BLaER1 treated with 17β-estradiol and CSF1 and Interleukin-3, amounts not matched to agents 10 nM and 100 nM (cell line): ENCODE results near the gene TOX2.
A peak's percentile ranks its signal among the peaks of the same experiment; 100 is the strongest.

Experiments used
- H3K27ac ChIP-seq, 11 experiments: shearing (Covaris generic); formaldehyde crosslinking; 2 replicates each; pipeline ENCODE4 v1.8.1; 2022
- H3K27me3 ChIP-seq, 11 experiments: shearing (Covaris generic); formaldehyde crosslinking; 2 replicates each; pipeline ENCODE4 v1.8.1; 2022
- H3K36me3 ChIP-seq, 11 experiments: shearing (Covaris generic); formaldehyde crosslinking; 2 replicates each; pipeline ENCODE4 v1.8.1; 2022
- H3K4me1 ChIP-seq, 10 experiments: shearing (Covaris generic); formaldehyde crosslinking; 2 replicates each; pipeline ENCODE4 v1.8.1; 2022
- H3K4me2 ChIP-seq, 11 experiments: shearing (Covaris generic); formaldehyde crosslinking; 2 replicates each; pipeline ENCODE4 v1.8.1; 2022
- H3K4me3 ChIP-seq, 10 experiments: shearing (Covaris generic); formaldehyde crosslinking; 2 replicates each; pipeline ENCODE4 v1.8.1; 2022
- H3K9ac ChIP-seq, 11 experiments: shearing (Covaris generic); formaldehyde crosslinking; 2 replicates each; pipeline ENCODE4 v1.8.1; 2022
- H3K9me3 ChIP-seq, 11 experiments: shearing (Covaris generic); formaldehyde crosslinking; replicated peaks in 1 of 11; 2 replicates each; pipeline ENCODE4 v1.8.1; 2022
- H4K20me1 ChIP-seq, 11 experiments: shearing (Covaris generic); formaldehyde crosslinking; 2 replicates each; pipeline ENCODE4 v1.8.1; 2022
- Cebpa-rat ChIP-seq, 11 experiments: shearing (Covaris generic); IDR thresholded peaks; 2 replicates each; pipeline ENCODE4 v1.8.1; 2022

TOX2 gene

DNA sequence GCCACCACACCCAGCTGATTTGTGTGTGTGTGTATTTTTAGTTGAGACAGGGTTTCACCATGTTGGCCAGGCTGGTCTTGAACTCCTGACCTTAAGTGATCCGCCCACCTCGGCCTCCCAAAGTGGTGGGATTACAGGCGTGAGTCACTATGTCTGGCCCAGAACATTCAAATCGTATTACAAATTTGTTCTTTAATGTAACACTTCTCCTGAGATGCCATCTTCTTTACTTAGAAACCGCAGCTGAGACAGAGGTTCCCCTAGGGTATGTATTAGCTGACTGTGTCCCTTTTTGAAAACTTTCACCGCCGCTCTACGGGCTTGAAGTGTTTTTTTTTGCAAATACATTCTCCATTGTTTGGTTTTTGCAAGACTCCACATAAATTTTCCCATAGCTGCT lies 62.6 kb downstream of the TOX2 start:
- no peak overlapping the region for H3K4me3 ChIP-seq
- no peak overlapping the region for H3K27ac ChIP-seq
- H3K27me3 ChIP-seq, result no peaks in the 10 kb centered on the region
- no peak overlapping the region for H3K9ac ChIP-seq
- TF ChIP-seq Cebpa-rat (IDR thresholded peaks at IDR 0.05), result no peak
- peaks cover 5 to 42% (median 16%) of the 10 kb centered on the region in 10 experiments; a peak in 13 of 20 replicates for H3K4me1 ChIP-seq
- H3K4me2 ChIP-seq, result 0 out of 22 replicates have a peak overlapping the region, but pooled peaks of 1 of the 11 experiments have one; percentile 29
- H4K20me1 ChIP-seq, result no peaks in the 10 kb centered on the region
- H3K9me3 ChIP-seq, result no peaks in the 10 kb centered on the region
- H3K36me3 ChIP-seq, result no peaks in the 10 kb centered on the region

DNA sequence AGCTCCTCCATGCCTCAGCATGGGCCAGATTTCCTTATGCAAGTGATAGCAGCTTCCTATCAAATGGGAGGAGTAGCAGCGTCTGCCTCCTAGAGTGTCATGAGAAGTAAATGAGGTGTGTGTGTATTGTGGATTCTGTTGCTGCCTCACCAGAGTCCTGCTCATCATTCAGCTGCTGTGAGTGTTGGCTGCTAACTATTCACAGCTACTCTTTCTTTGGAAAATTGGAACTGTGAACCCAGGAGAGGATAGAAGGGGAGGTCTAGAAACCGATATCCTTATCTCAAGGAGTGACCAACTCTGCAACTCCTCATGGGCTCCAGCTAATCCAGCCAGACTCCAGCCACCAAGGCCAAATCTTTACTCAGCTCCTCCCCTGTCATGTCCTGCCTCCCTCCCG lies 63.3 kb downstream of the TOX2 start:
- Histone ChIP-seq H3K4me3 (no peak overlapping the region), H3K27ac (no peak overlapping the region)

DNA sequence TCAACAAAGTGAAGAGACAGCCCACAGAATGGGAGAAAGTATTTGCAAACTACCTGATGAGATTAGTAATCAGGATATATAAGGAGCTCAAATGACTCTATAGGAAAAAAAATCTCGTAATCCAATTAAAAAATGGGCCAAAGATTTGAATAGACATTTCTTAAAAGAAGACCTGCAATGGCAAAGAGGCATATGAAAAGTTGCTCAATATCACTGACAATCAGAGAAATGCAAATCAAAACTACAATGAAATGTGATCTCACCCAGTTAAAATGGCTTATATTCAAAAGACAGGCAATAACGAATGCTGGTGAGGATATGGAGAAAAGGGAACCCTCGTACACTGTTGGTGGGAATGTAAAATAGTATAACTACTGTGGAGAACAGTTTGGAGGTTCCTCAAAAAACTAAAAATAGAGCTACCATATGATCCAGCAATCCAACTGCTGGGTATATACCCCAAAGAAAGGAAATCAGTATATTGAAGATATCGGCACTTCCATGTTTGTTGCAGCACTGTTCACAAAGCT lies 65.0 kb downstream of the TOX2 start:
- no peak overlapping the region for H3K4me3 ChIP-seq
- no peaks in the 10 kb centered on the region for H3K36me3 ChIP-seq
- TF ChIP-seq Cebpa-rat (IDR thresholded peaks at IDR 0.05), result no peak
- peak overlapping the region in 2 of 11 experiments; percentile 41 to 44; a peak in 3 of 22 replicates for H3K4me2 ChIP-seq
- H3K27ac ChIP-seq, result no peak overlapping the region
- no peaks in the 10 kb centered on the region for H3K9me3 ChIP-seq
- H4K20me1 ChIP-seq, result no peaks in the 10 kb centered on the region
- peaks cover 0 to 48% (median 21%) of the 10 kb centered on the region in 10 experiments; a peak in 13 of 20 replicates for H3K4me1 ChIP-seq
- H3K9ac ChIP-seq, result no peak overlapping the region
- H3K27me3 ChIP-seq, result no peaks in the 10 kb centered on the region

More for the DNA sequence above, 63.3 kb downstream of the TOX2 start:
- Histone ChIP-seq H3K36me3 (no peaks in the 10 kb centered on the region), H4K20me1 (no peaks in the 10 kb centered on the region), H3K4me2 (peak overlapping the region in 1 of 11 experiments; percentile 29; a peak in 1 of 22 replicates), H3K27me3 (no peaks in the 10 kb centered on the region), H3K4me1 (peaks cover 5 to 45% (median 18%) of the 10 kb centered on the region in 10 experiments; a peak in 13 of 20 replicates), H3K9ac (no peak overlapping the region), H3K9me3 (no peaks in the 10 kb centered on the region)
- TF ChIP-seq Cebpa-rat (IDR thresholded peaks at IDR 0.05), result no peak

DNA sequence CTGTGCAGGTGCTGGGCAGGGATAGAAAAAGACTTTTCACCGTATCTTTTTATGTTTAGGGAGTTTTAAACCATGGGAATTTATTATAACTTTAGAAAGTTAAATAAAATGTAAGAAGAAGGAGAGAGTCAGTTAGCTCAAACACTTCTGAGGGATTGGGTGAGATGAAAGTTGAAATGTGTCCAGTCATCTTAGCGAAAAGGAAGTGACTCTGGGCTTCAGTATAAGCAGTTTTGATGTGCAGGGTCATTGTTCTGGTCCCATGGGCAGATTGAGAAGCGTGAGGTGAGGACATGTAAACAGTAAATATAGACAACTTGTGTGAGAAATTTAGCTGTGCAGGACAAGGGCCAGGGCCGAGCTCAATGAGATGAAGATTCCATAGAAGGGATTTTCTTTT lies 66.9 kb downstream of the TOX2 start:
- Histone ChIP-seq H4K20me1 (no peaks in the 10 kb centered on the region), H3K4me3 (no peak overlapping the region), H3K36me3 (no peaks in the 10 kb centered on the region), H3K4me1 (peaks cover 0 to 39% (median 18%) of the 10 kb centered on the region in 10 experiments; a peak in 12 of 20 replicates), H3K9ac (no peak overlapping the region), H3K9me3 (no peaks in the 10 kb centered on the region), H3K27me3 (no peaks in the 10 kb centered on the region), H3K4me2 (peak overlapping the region in 6 of 11 experiments; percentile 19 to 52 (median 36); a peak in 10 of 22 replicates), H3K27ac (peak overlapping the region in 1 of 11 experiments; percentile 27; a peak in 1 of 22 replicates)
- TF ChIP-seq Cebpa-rat (IDR thresholded peaks at IDR 0.05), result no peak

DNA sequence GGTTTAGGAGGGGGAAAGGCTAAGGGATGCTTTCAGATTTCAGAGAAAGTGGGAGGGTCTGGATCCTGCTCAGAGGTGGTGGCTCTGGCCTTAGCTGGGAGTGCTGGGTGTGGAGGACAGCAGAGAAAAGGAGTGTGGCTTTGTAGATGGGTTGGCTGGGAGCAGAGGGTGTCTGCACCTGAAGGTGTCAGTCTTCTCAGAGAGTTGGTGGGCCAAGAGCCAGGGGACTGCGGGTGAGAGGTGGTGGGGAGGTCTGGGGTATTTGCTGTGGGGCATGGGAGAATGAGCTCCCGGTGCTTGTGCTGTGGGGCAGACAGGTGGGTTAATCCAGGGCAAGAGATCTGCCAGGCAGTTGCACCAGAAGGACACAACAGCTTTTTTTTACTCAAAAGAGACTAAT lies 67.4 kb downstream of the TOX2 start:
- Histone ChIP-seq H3K9me3 (no peaks in the 10 kb centered on the region), H3K27me3 (no peaks in the 10 kb centered on the region), H3K27ac (peak overlapping the region in 3 of 11 experiments; percentile 6 to 19 (median 17); a peak in 1 of 22 replicates), H3K4me3 (no peak overlapping the region), H3K4me1 (peaks cover 0 to 35% (median 17%) of the 10 kb centered on the region in 10 experiments; a peak in 12 of 20 replicates), H4K20me1 (no peaks in the 10 kb centered on the region), H3K4me2 (peak overlapping the region in 6 of 11 experiments; percentile 19 to 52 (median 36); a peak in 9 of 22 replicates), H3K36me3 (no peaks in the 10 kb centered on the region), H3K9ac (no peak overlapping the region)
- no peak for TF ChIP-seq Cebpa-rat (IDR thresholded peaks at IDR 0.05)

DNA sequence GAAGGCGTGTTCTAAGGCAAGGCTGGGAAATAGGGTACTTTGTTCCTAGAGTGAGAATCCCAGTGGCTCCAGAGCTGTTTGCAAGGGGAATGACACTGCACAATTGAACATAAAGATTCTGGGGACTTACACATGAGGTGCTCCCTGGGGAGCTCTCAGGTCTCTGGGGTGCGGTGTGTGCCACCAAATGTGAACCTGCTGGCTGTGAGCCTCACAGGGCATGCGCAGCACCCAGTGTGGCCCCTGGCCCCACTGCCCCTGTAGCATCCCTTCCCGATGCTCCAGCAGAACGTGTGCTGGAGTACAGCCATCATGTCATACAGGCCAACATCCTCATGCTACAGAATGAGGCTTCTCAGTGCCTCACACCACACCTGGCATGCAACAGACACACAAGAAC lies 68.2 kb downstream of the TOX2 start:
- H3K4me2 ChIP-seq, result no peak overlapping the region
- H3K36me3 ChIP-seq, result no peaks in the 10 kb centered on the region
- H3K4me3 ChIP-seq, result no peak overlapping the region
- peaks cover 0 to 33% (median 17%) of the 10 kb centered on the region in 10 experiments; a peak in 12 of 20 replicates for H3K4me1 ChIP-seq
- no peak overlapping the region for H3K9ac ChIP-seq
- no peaks in the 10 kb centered on the region for H4K20me1 ChIP-seq
- TF ChIP-seq Cebpa-rat (IDR thresholded peaks at IDR 0.05), result no peak
- H3K27ac ChIP-seq, result no peak overlapping the region
- no peaks in the 10 kb centered on the region for H3K27me3 ChIP-seq
- no peaks in the 10 kb centered on the region for H3K9me3 ChIP-seq

DNA sequence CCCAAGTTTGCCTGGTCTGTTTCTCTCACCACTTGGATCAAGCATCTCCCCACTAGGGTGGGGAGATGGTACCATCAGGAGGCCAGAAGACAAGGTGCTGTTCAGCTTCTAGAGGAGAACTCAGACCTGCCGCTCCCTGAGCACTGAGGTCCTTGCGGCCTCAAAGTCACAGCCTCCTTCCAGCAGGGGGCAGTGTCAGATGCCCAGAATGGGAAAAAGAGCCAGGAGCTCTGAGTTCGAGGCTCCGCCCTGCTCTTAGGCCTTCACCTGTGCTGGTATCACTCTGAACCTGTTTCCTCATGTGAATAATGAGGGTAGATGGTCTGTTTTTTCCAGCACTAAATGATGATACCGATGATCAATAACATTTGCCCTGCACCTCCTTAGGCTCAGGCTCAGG lies 68.7 kb downstream of the TOX2 start:
- peaks cover 0 to 33% (median 16%) of the 10 kb centered on the region in 10 experiments; a peak in 12 of 20 replicates for H3K4me1 ChIP-seq
- no peaks in the 10 kb centered on the region for H4K20me1 ChIP-seq
- no peaks in the 10 kb centered on the region for H3K27me3 ChIP-seq
- H3K36me3 ChIP-seq, result no peaks in the 10 kb centered on the region
- TF ChIP-seq Cebpa-rat (IDR thresholded peaks at IDR 0.05), result no peak
- no peak overlapping the region for H3K4me3 ChIP-seq
- H3K9ac ChIP-seq, result no peak overlapping the region
- H3K4me2 ChIP-seq, result peak overlapping the region in 1 of 11 experiments; percentile 1; a peak in 1 of 22 replicates
- no peak overlapping the region for H3K27ac ChIP-seq
- no peaks in the 10 kb centered on the region for H3K9me3 ChIP-seq

DNA sequence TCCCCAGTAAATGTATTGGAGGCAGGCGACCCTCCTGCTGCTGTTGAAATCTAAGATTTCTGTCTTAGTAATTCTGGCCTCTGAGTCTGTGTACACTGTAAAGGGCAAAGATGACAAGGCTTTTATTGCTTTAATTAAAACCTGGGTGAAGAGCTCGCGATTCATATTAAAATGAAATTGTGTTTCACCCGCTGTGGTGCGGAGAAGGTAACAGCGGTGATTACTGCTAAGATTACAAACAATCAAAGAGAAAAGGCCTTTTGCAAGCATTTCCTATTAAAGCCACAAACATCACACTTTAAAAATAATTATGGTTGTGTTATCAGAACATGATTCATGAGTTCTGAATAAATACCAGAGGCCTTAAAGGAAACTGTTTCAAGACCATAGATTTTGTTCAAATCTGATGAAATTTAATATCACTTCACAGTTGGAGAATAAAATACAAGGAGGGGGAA lies 69.3 kb downstream of the TOX2 start:
- TF ChIP-seq Cebpa-rat (IDR thresholded peaks at IDR 0.05), result no peak
- no peaks in the 10 kb centered on the region for H4K20me1 ChIP-seq
- H3K9me3 ChIP-seq, result no peaks in the 10 kb centered on the region
- no peaks in the 10 kb centered on the region for H3K36me3 ChIP-seq
- no peak overlapping the region for H3K4me3 ChIP-seq
- H3K27ac ChIP-seq, result no peak overlapping the region
- no peak overlapping the region for H3K9ac ChIP-seq
- H3K27me3 ChIP-seq, result no peaks in the 10 kb centered on the region
- H3K4me1 ChIP-seq, result peaks cover 0 to 31% (median 16%) of the 10 kb centered on the region in 10 experiments; a peak in 12 of 20 replicates
- H3K4me2 ChIP-seq, result peak overlapping the region in 1 of 11 experiments; percentile 1; a peak in 1 of 22 replicates

DNA sequence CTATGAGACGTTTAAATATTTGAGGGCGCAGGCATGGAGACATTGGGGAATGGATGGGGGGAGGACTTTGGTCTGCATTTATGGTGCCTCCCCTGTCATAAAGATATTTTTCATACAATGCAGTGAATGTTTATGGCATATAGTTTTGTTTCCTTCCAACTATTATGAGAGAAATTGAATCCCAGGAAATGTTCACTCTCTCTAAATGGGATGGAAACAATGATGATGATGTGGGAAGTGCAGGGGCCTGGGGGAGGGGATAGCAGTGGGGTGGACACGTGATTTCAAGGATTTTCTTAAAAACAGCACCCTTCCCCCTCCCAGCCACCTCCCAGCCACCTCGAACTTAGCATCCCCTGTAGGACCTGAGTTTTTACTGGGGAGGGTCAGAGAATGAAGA lies 69.9 kb downstream of the TOX2 start:
- peaks cover 0 to 5% (median 1%) of the 10 kb centered on the region in 11 experiments; a peak in 9 of 22 replicates for H3K9me3 ChIP-seq
- H3K4me1 ChIP-seq, result peaks cover 0 to 24% (median 15%) of the 10 kb centered on the region in 10 experiments; a peak in 12 of 20 replicates
- no peaks in the 10 kb centered on the region for H3K27me3 ChIP-seq
- TF ChIP-seq Cebpa-rat (IDR thresholded peaks at IDR 0.05), result no peak
- no peak overlapping the region for H3K4me2 ChIP-seq
- no peaks in the 10 kb centered on the region for H4K20me1 ChIP-seq
- no peaks in the 10 kb centered on the region for H3K36me3 ChIP-seq
- H3K9ac ChIP-seq, result no peak overlapping the region
- no peak overlapping the region for H3K27ac ChIP-seq
- H3K4me3 ChIP-seq, result no peak overlapping the region
